CD4-positive, alpha-beta T cell treated with Interleukin-4 for 4 hours (primary cell): Measurements from ENCODE around the gene ACO2.
A peak's percentile ranks its signal among the peaks of the same experiment; 100 is the strongest.

Source experiments
- DNase-seq: peaks from one replicate; pipeline ENCODE4 v3.0.0-alpha.2; 2020

Gene ACO2

GRCh38 chr22:41524809-41525449, 56.0 kb downstream of the ACO2 start:
- DNase-seq: peak; percentile 49

- DNase-seq: no peak
Observed at GRCh38 chr22:41525450-41526225, 56.7 kb downstream of the ACO2 start.

GRCh38 chr22:41526226-41526829, 57.4 kb downstream of the ACO2 start:
- no peak for DNase-seq

- peak; percentile 53 for DNase-seq
Observed at GRCh38 chr22:41526830-41527799, 58.2 kb downstream of the ACO2 start.

GRCh38 chr22:41528132-41528766, 59.3 kb downstream of the ACO2 start:
- no peak for DNase-seq

- DNase-seq: no peak
Observed at GRCh38 chr22:41528938-41529561, 60.1 kb downstream of the ACO2 start.

GRCh38 chr22:41530890-41531714, 62.2 kb downstream of the ACO2 start:
- no peak for DNase-seq

- DNase-seq: no peak
Observed at GRCh38 chr22:41531715-41532477, 63.0 kb downstream of the ACO2 start.

- peak; percentile 61 for DNase-seq
Observed at GRCh38 chr22:41532908-41533825, 64.2 kb downstream of the ACO2 start.

GRCh38 chr22:41534219-41534618, 65.3 kb downstream of the ACO2 start:
- DNase-seq: no peak

- no peak for DNase-seq
Observed at GRCh38 chr22:41535244-41535643, 66.3 kb downstream of the ACO2 start.

GRCh38 chr22:41537203-41537602, 68.3 kb downstream of the ACO2 start:
- DNase-seq: no peak

GRCh38 chr22:41538583-41538982, 69.7 kb downstream of the ACO2 start:
- DNase-seq: no peak

GRCh38 chr22:41539146-41540005, 70.5 kb downstream of the ACO2 start:
- DNase-seq: no peak

- DNase-seq: no peak
Observed at GRCh38 chr22:41540006-41540315, 71.0 kb downstream of the ACO2 start.

- no peak for DNase-seq
Observed at GRCh38 chr22:41540365-41540764, 71.4 kb downstream of the ACO2 start.

- no peak for DNase-seq
Observed at GRCh38 chr22:41541484-41541883, 72.6 kb downstream of the ACO2 start.

- no peak for DNase-seq
Observed at GRCh38 chr22:41542224-41542623, 73.3 kb downstream of the ACO2 start.
